ENCODE results near the gene MKLN1.
"Not testable (repeated sequence)": the region's sequence is repeated elsewhere in the genome, so short reads cannot be mapped to it uniquely, and the experiment has no call there.

MKLN1 gene

DNA sequence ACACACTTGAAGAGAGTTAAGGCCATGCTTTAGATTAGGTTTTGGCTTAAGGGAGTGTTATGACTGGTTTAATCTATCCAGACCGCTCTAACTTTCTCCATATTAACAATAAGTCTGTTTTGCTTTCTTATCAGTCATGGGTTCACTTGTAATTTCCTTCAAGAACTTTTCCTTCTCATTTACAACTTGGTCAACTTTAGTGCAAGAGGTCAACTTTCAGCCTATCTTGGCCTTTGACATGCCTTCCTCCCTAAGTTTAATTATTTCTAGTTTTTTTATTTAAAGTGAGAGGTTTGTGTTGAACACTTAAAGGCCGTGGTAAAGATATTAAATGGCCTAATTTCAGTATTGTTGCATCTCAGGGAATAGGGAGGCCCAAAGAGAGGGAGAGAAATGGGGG lies 75.6 kb downstream of the MKLN1 start:
- DNase-seq: no peak

GRCh38 chr7:131404226-131404911 lies 76.7 kb downstream of the MKLN1 start:
- no peak for DNase-seq

DNA sequence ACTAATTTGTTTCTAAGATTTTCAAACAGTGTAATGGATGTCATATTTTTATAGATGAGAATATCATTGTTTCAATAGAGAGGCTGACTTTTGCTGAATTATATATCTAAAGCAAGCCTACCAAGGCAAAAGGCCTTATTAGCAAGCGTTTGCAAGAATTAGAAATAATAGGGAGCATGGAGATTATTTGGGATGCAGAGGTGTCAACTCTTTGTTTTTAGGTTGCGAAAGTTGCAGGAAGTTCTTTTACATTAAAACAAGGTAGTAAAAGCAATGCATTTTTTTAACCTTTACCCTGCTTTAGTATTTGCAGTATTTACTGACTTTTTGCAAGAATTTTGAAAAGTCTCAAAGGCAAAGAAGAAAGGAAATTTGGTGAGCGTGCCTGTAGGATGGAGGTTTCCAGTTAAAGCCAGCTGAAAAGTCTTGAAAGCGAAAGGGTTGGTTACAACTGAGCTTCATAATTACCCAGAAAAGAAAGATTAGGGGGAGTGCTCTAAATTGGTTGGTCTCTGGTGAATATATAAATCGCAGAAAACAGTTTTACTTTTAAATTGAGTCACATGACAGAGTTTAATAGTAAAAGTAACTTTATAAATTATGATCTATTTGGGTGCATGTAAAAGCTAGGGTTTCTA lies 81.6 kb downstream of the MKLN1 start:
- no peak for DNase-seq

GRCh38 chr7:131412031-131412430 lies 84.4 kb downstream of the MKLN1 start:
- no peak for DNase-seq

- DNase-seq: no peak
Observed at GRCh38 chr7:131413711-131414110, 86.0 kb downstream of the MKLN1 start.

DNA sequence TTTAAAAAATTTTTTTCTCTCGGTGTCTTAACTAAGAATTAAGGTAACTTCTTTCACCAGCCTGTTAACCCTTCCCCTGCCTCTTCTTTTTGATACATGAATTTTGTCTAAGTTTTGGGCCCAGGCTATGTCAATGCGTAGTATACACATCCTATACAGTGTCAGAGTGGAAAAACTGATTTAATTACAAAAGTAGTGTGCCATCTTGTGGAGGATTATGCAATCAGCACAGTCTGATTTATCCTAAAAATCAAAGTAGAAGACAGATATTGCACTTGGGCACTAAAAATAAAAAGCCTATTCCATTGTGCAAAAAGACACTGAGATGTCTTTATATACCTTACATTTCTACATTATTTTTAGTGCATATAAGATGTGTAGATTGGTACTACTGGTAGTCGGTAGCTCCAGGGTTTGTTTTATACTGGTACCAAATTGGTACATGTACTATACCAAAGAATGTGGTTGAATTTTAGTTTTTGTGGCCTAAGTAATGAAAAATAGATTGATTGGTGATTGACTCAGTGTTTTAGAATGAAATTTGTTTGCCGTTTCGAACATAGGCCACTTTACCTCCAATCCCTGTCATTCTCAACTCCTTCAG lies 96.6 kb downstream of the MKLN1 start:
- DNase-seq: no peak

DNA sequence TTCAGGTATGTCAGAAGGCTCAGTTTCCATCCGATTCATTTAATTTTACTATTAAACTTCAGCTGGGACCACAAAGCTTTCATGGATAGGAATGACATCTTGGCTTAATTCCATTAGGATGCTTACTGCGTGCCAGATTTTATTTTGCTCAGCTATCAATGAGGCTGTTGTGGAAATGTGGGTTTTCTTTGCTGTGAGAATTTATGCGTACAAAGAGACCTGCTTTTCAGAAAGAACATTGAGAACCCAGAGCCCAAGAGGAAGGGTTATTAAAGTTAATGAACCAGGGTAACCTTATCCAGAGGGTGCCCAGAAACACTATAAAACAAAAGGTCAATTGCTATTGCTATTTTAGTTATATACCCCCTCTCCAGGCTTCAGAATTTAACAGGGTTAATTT lies 98.3 kb downstream of the MKLN1 start:
- no peak for DNase-seq

DNA sequence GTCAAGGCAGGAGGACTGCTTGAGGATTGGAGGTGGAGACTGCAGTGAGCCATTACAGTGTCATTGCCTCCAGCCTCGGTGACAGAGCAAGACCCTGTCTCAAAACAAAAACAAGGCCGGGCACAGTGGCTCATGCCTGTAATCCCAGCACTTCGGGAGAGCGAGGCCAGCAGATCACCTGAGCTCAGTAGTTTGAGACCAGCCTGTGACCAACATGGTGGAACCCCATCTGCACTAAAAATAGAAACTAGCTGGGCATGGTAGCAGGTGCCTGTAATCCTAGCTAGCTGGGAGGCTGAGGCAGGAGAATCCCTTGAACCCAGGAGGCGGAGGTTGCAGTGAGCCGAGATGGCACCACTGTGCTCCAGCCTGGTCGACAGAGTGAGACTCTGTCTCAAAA lies 103.2 kb downstream of the MKLN1 start:
- DNase-seq: not testable (repeated sequence)

- DNase-seq: no peak
Observed at GRCh38 chr7:131431289-131431688, 103.6 kb downstream of the MKLN1 start.

DNA sequence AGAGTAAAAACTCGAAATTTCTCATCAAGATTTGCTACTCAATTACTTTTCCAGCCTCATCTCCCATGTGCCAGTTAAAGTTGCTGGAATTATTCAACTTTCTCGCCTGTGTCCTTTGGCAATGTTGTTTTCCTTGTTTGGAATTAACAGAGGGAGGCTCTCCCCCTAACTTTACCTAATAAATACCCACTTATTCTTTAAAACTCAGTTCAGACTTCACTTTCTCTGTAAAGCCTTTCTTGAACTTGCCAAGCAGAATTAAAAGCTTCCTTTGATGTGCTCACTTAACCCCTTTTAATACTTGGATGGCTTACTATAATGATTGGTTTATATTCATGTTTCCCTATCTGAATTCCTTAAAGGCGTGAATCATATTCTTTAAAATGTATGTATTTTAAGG lies 104.1 kb downstream of the MKLN1 start:
- no peak for DNase-seq

- DNase-seq: no peak
Observed at GRCh38 chr7:131436384-131436783, 108.7 kb downstream of the MKLN1 start.

- no peak for DNase-seq
Observed at GRCh38 chr7:131438969-131439368, 111.3 kb downstream of the MKLN1 start.

DNA sequence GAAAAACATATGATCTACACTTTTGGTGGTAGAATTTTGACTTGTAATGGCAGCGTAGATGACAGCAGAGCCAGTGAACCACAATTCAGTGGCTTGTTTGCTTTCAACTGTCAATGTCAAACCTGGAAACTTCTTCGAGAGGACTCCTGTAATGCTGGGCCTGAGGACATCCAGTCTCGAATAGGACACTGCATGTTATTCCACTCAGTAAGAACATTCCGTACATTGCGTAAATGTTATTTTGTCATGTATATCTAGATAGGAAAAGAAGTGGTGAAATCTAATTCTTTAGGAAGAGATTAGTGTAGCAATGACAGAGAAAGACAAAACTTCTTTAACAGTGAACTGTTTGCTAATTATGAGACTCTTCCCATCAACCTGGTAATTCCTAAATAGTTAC lies 115.8 kb downstream of the MKLN1 start:
- no peak for DNase-seq

DNA sequence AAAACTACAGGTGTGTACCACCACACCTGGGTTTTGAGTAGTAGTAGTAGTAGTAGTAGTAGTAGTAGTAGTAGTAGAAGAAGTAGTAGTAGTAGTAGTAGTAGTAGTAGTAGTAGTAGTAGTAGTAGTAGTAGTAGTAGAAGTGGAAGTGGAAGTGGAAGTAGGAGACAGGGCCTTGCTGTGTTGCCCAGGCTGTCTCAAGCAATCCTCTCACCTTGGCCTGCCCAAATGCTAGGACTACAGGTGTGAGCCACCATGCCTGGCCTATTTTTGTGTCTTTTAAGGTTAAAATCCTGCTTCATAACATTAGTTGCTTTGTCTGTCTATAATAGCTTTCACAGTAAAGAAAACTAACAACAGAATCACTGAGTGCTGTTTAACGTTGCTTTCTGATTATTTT lies 117.0 kb downstream of the MKLN1 start:
- no peak for DNase-seq

GRCh38 chr7:131449373-131449902 lies 121.8 kb downstream of the MKLN1 start:
- no peak for DNase-seq

GRCh38 chr7:131454498-131454897 lies 126.8 kb downstream of the MKLN1 start:
- no peak for DNase-seq

GRCh38 chr7:131455001-131455400 lies 127.3 kb downstream of the MKLN1 start:
- no peak for DNase-seq

GRCh38 chr7:131455546-131455945 lies 127.9 kb downstream of the MKLN1 start:
- no peak for DNase-seq

DNA sequence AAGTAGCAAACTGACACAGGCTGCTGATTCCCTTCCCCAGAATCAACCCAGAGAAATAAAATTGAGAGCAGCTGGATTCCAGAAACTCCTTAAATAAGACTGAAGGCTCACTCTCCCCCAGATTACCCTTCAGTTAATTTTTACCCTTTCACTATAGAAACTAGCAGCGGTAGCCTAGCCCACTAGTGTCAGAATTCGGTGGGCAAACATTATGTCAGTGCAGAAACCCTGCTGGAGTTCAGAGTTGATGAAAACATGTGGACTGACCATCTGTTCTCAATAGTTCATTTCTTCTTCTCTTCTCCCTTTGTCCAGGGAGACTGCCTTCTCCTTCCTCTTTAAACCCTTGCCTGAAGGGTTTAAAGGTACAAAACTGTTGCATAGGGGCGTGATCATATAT lies 128.7 kb downstream of the MKLN1 start:
- DNase-seq: no peak

DNA sequence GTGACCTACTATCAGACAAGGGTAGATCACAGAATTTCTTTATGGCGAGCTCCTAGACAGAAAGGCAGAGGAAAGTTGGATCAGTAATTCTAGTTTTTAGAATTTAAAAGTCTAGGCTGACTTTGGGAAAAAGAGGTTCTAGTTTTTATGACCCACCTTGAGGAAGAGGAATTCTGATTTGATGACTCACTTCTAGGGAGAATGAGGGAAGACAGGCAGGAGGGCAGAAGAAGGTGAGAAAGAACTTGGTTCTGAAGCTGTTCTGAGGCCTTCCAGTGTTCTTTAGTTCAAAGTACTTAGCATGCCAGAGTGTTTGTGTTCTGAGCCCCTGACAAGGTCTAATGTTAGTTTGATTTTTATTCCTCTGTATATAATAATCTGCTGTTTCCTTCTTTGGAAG lies 131.6 kb downstream of the MKLN1 start:
- DNase-seq: no peak

- no peak for DNase-seq
Observed at GRCh38 chr7:131462059-131462458, 134.4 kb downstream of the MKLN1 start.

DNA sequence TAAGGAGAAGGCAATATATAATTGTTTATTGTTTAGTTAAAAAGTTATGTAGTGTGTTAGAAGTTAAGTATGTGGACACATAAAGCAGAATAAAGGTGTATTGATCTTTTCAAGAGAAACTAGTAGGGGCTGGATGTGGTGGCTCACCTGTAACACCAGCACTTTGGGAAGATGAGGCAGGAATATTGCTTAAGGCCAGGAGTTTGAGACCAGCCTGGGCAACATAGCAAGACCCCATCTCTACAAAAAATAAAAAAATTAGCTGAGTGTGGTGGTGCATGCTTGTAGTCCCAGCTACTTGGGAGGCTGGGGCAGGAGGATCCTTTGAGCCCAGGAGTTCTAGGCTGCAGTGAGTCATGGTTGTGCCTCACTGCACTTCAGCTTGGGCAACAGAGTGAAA lies 135.0 kb downstream of the MKLN1 start:
- not testable (repeated sequence) for DNase-seq

DNA sequence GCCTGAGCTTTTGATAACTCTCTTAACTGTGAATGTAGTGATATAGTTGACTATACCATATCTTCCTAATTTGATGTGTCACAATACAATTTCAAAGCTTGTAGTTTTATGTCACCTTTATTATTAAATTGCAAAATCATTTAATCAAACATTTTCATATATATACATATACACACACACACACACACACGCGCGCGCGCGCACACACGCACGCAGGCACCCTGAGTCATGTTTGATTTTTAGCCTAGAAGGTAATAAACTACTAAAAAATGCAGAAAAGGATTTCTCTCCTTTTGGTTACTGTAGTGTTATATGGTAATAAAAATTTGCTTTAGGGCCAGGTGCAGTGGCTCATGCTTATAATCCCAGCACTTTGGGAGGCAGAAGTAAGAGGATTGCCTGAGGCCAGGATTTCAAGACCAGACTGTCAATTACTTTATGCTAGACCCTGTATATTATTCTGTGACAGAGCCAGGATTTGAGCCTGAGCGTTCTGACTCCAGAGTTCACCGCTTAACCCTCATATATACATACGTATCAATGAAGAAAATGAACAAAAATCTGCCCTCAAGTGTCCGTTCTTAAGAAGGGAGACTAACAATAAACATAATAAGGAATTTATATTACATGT lies 139.2 kb downstream of the MKLN1 start:
- no peak for DNase-seq

DNA sequence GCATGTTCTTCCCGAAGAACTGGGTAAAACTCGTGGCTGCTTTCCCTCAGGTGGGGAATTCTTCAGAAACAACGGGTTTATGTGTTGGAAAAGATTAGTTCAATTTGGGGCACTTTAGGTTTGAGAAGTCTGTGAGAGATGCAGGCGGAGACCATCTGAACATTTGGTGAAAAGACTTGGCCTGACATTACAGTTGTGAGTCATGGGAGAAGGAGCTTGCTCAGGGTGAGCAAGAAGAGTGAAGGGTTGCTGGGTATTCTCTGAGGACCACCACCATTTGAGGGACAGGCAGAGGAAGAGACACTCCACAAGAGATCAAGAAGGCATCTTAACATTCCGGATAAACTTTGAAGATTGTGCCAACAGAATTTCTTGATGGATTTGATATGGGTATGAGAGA lies 140.1 kb downstream of the MKLN1 start:
- no peak for DNase-seq

Data from activated CD4-positive, alpha-beta T cell treated with anti-CD3 and anti-CD28 coated beads, Interleukin-2, amount 50 U/mL, for 1 hour (primary cell).